Liver (tissue), 9 donors: ENCODE results near the gene FAM210B. TPM values are rescaled to one million over a fixed set of nuclear protein-coding genes. Genes with fewer than 3 reads are reported as not detected.
"Not testable (repeated sequence)": the region's sequence is repeated elsewhere in the genome, so short reads cannot be mapped to it uniquely, and the experiment has no call there.

Experiments used
- DNase-seq: peaks from one replicate; pipeline ENCODE4 v3.0.0-alpha.2; 2017; ENCODE audit warnings: low spot score
- H3K27ac ChIP-seq, 2 donors: one replicate each; pipeline ENCODE4 v1.7.0; 2013; ENCODE audit warnings: inconsistent platforms in 2 of 2, low read length in 2 of 2, control low read depth in 1 of 2, low read depth in 1 of 2, mild to moderate bottlenecking in 1 of 2
- H3K27me3 ChIP-seq, 4 donors: one replicate each; pipeline versions ENCODE4 v1.6.1 to v1.7.0; 2013; ENCODE audit warnings: low read length in 3 of 4, inconsistent platforms in 1 of 4, mild to moderate bottlenecking in 1 of 4, moderate library complexity in 1 of 4; ENCODE audit not compliant: control insufficient read depth in 4 of 4, insufficient read depth in 4 of 4
- H3K36me3 ChIP-seq, 4 donors: one replicate each; pipeline versions ENCODE4 v1.6.1 to v1.7.0; 2013; ENCODE audit warnings: low read length in 3 of 4, mild to moderate bottlenecking in 3 of 4, low read depth in 1 of 4, moderate library complexity in 1 of 4; ENCODE audit not compliant: control insufficient read depth in 4 of 4, insufficient read depth in 3 of 4
- H3K4me1 ChIP-seq, 4 donors: one replicate each; pipeline versions ENCODE4 v1.6.1 to v1.7.0; 2013; ENCODE audit warnings: low read length in 3 of 4, mild to moderate bottlenecking in 3 of 4, moderate library complexity in 1 of 4; ENCODE audit not compliant: control insufficient read depth in 4 of 4, insufficient read depth in 4 of 4
- H3K4me3 ChIP-seq, 3 donors: one replicate each; pipeline versions ENCODE4 v1.6.1 to v1.7.0; 2013; ENCODE audit warnings: low read length in 3 of 3, control low read depth in 1 of 3, low read depth in 1 of 3, mild to moderate bottlenecking in 1 of 3
- H3K9ac ChIP-seq, 2 donors: one replicate each; pipeline ENCODE4 v1.7.0; 2013; ENCODE audit warnings: low read length in 2 of 2, mild to moderate bottlenecking in 2 of 2, moderate library complexity in 2 of 2, control low read depth in 1 of 2, low read depth in 1 of 2
- H3K9me3 ChIP-seq, 4 donors: one replicate each; pipeline versions ENCODE4 v1.6.1 to v1.7.0; 2013; ENCODE audit warnings: low read length in 3 of 4; ENCODE audit not compliant: control insufficient read depth in 4 of 4
- ATF3 ChIP-seq: IDR thresholded peaks from 2 replicates; pipeline ENCODE4 v1.6.1; 2016; ENCODE audit warnings: antibody characterized with exemption
- CTCF ChIP-seq: fragments of 150-350 bp; IDR thresholded peaks from 2 replicates; pipeline ENCODE4 v1.5.1; 2017; ENCODE audit warnings: improper control_type of control experiment, low read depth, low read length; ENCODE audit not compliant: missing input control
- EGR1 ChIP-seq, 2 donors: IDR thresholded peaks; 2 replicates each; pipeline ENCODE4 v1.6.1; 2016 to 2018; ENCODE audit warnings: antibody characterized with exemption in 2 of 2, low read depth in 2 of 2
- FOXA1 ChIP-seq: IDR thresholded peaks from 2 replicates; pipeline ENCODE4 v1.6.1; 2016; ENCODE audit warnings: antibody characterized with exemption
- FOXA2 ChIP-seq: IDR thresholded peaks from 2 replicates; pipeline ENCODE4 v1.6.1; 2016; ENCODE audit warnings: antibody characterized with exemption
- GABPA ChIP-seq, 2 donors: IDR thresholded peaks in 1 of 2; conservative IDR thresholded peaks in 1 of 2; 2 replicates each; pipeline ENCODE4 v1.6.1; 2016; ENCODE audit warnings: antibody characterized with exemption in 2 of 2, mild to moderate bottlenecking in 1 of 2, moderate library complexity in 1 of 2
- HNF4A ChIP-seq, 2 donors: conservative IDR thresholded peaks; 2 replicates each; pipeline ENCODE4 v1.6.1; 2016; ENCODE audit warnings: antibody characterized with exemption in 2 of 2, mild to moderate bottlenecking in 2 of 2
- HNF4G ChIP-seq: IDR thresholded peaks from 2 replicates; pipeline ENCODE4 v1.6.1; 2016; ENCODE audit warnings: antibody characterized with exemption
- JUND ChIP-seq, 2 donors: IDR thresholded peaks; 2 replicates each; pipeline ENCODE4 v1.6.1; 2016; ENCODE audit warnings: antibody characterized with exemption in 2 of 2
- MAX ChIP-seq: IDR thresholded peaks from 2 replicates; pipeline ENCODE4 v1.6.1; 2016; ENCODE audit warnings: antibody characterized with exemption
- NR2F2 ChIP-seq: IDR thresholded peaks from 2 replicates; pipeline ENCODE4 v1.6.1; 2016; ENCODE audit warnings: antibody characterized with exemption
- RAD21 ChIP-seq, 2 donors: IDR thresholded peaks; 2 replicates each; pipeline ENCODE4 v1.6.1; 2016; ENCODE audit warnings: antibody characterized with exemption in 2 of 2, mild to moderate bottlenecking in 2 of 2
- REST ChIP-seq: IDR thresholded peaks from 2 replicates; pipeline ENCODE4 v1.6.1; 2016; ENCODE audit warnings: antibody characterized with exemption, mild to moderate bottlenecking
- RXRA ChIP-seq, 2 donors: IDR thresholded peaks; 2 replicates each; pipeline ENCODE4 v1.6.1; 2017 to 2018; ENCODE audit warnings: antibody characterized with exemption in 2 of 2, mild to moderate bottlenecking in 1 of 2
- TAF1 ChIP-seq: conservative IDR thresholded peaks from 2 replicates; pipeline ENCODE4 v1.6.1; 2016; ENCODE audit warnings: antibody characterized with exemption, mild to moderate bottlenecking
- YY1 ChIP-seq: IDR thresholded peaks from 2 replicates; pipeline ENCODE4 v1.6.1; 2016; ENCODE audit warnings: antibody characterized with exemption, mild to moderate bottlenecking
- ZBTB33 ChIP-seq: IDR thresholded peaks from 2 replicates; pipeline ENCODE4 v1.6.1; 2016; ENCODE audit warnings: antibody characterized with exemption
- WGBS: extraction: QIAGEN DNeasy Blood & Tissue Kit; methylation state at CpG from one replicate; pipeline ENCODE4 v1.1.7; 2013; 5-methylcytosine and 5-hydroxymethylcytosine counted together
- polyA plus RNA-seq, 2 donors: library from polyadenylated mRNA; stranded (reverse) in 1 of 2; unstranded in 1 of 2; fragments of 200-250 nt in 1 of 2; fragments of >200 nt in 1 of 2; fragmentation: Nextera tagmentation in 1 of 2; extraction: Ambion mirVana in 1 of 2; gene quantifications; one replicate each; pipeline versions ENCODE4 v1.2.1 to v1.2.3, GENCODE V29; 2013 to 2015
- total RNA-seq, 2 donors: library from RNA; depleted of rRNA; stranded (reverse); fragments of >200 nt; gene quantifications; one replicate each; pipeline ENCODE4 v1.2.3, GENCODE V29; 2014
- donor health status: healthy.
- donor health status: healthy.
- donor health status: healthy.
- donor health status: healthy.
- donor health status: healthy.

Gene FAM210B
- total and polyA plus RNA-seq, 4 donors: 21.8 to 139 (median 30.7) TPM

- H3K9me3 ChIP-seq: no peaks in the 10 kb centered on the region
- 98% methylated on average over 4 of the region's 4 CpGs for WGBS
- H3K4me3 ChIP-seq: no peak overlapping the region
- no peak for TF ChIP-seq FOXA2
- no peak for TF ChIP-seq RXRA (IDR thresholded peaks at IDR 0.05)
- no peak for TF ChIP-seq RAD21 (IDR thresholded peaks at IDR 0.05)
- no peak for TF ChIP-seq HNF4G
- no peak for TF ChIP-seq HNF4A (conservative IDR thresholded peaks at IDR 0.05)
- no peak for TF ChIP-seq CTCF
- no peak for TF ChIP-seq JUND (IDR thresholded peaks at IDR 0.05)
- TF ChIP-seq FOXA1: no peak
- no peak for TF ChIP-seq NR2F2
- TF ChIP-seq ZBTB33: no peak
- no peak for TF ChIP-seq MAX
- TF ChIP-seq ATF3: no peak
- TF ChIP-seq REST: no peak
- no peak for TF ChIP-seq EGR1 (IDR thresholded peaks at IDR 0.05; ENCODE audit: low read depth in 2 of 2)
- no peak for TF ChIP-seq GABPA (IDR thresholded peaks at IDR 0.05 in 1 of 2, conservative IDR thresholded peaks at IDR 0.05 in 1 of 2)
- no peak for TF ChIP-seq YY1
- TF ChIP-seq TAF1: no peak
- H3K27ac ChIP-seq: no peak overlapping the region
- no peak overlapping the region for H3K9ac ChIP-seq
- H3K27me3 ChIP-seq: no peaks in the 10 kb centered on the region
- peaks cover 2 to 21% (median 16%) of the 10 kb centered on the region in 4 donors for H3K4me1 ChIP-seq
- DNase-seq: no peak
- peaks cover 0 to 6% (median 1%) of the 10 kb centered on the region in 4 donors for H3K36me3 ChIP-seq
These were observed 31.0 kb downstream of the FAM210B start for GRCh38 chr20:56389807-56390206.

GRCh38 chr20:56390396-56390795 lies 31.6 kb downstream of the FAM210B start:
- not testable (repeated sequence) for H3K36me3 ChIP-seq, H3K9ac ChIP-seq, H3K27ac ChIP-seq, H3K27me3 ChIP-seq, DNase-seq, H3K9me3 ChIP-seq, H3K4me3 ChIP-seq
- WGBS: 98% methylated on average over 9 of the region's 9 CpGs
- H3K4me1 ChIP-seq: peaks cover 2 to 21% (median 16%) of the 10 kb centered on the region in 4 donors
